Subcutaneous abdominal adipose tissue (tissue), 5 donors: ENCODE measurements around the gene HPX.

Source experiments
- H3K27ac ChIP-seq: one replicate; pipeline ENCODE4 v1.7.0; 2013; ENCODE audit warnings: low read depth, mild to moderate bottlenecking, inconsistent platforms, low read length, moderate library complexity
- H3K27me3 ChIP-seq, 5 donors: one replicate each; pipeline ENCODE4 v1.7.0; 2013; ENCODE audit warnings: low read length in 5 of 5, inconsistent platforms in 1 of 5; ENCODE audit not compliant: control insufficient read depth in 5 of 5, insufficient read depth in 4 of 5
- H3K36me3 ChIP-seq, 5 donors: one replicate each; pipeline ENCODE4 v1.7.0; 2013; ENCODE audit warnings: low read length in 5 of 5; ENCODE audit not compliant: control insufficient read depth in 5 of 5, insufficient read depth in 5 of 5
- H3K4me1 ChIP-seq, 5 donors: one replicate each; pipeline ENCODE4 v1.7.0; 2013; ENCODE audit warnings: low read length in 5 of 5, mild to moderate bottlenecking in 3 of 5, moderate library complexity in 1 of 5; ENCODE audit not compliant: control insufficient read depth in 5 of 5, insufficient read depth in 5 of 5
- H3K4me3 ChIP-seq, 5 donors: one replicate each; pipeline ENCODE4 v1.7.0; 2013; ENCODE audit warnings: low read length in 5 of 5, low read depth in 1 of 5
- H3K9ac ChIP-seq, 5 donors: one replicate each; pipeline ENCODE4 v1.7.0; 2013; ENCODE audit warnings: low read length in 5 of 5, mild to moderate bottlenecking in 4 of 5, moderate library complexity in 3 of 5
- H3K9me3 ChIP-seq, 5 donors: one replicate each; pipeline ENCODE4 v1.7.0; 2013; ENCODE audit warnings: low read length in 5 of 5; ENCODE audit not compliant: control insufficient read depth in 5 of 5
- donor health status: healthy.
- donor health status: healthy.
- donor health status: healthy.
- donor health status: healthy.
- donor health status: healthy.

Gene HPX

GRCh38 chr11:6440906-6441358 lies at the start of gene HPX:
Gene HPX (minus strand): TSS chr11:6440987. CDS start chr11:6440963, 24 bp downstream.
- no peak within 1 kb of the TSS for H3K4me3 ChIP-seq
- no peak within 1 kb of the TSS for H3K9ac ChIP-seq
- H3K9me3 ChIP-seq = no peaks in the 10 kb centered on the region
- peaks cover 0 to 3% (median 0%) of the 10 kb centered on the region in 5 donors for H3K4me1 ChIP-seq
- H3K36me3 ChIP-seq = no peaks in the 10 kb centered on the region
- no peaks in the 10 kb centered on the region for H3K27me3 ChIP-seq
- H3K27ac ChIP-seq = no peak within 1 kb of the TSS

GRCh38 chr11:6489306-6489705 lies 48.5 kb upstream of the HPX start:
- no peaks in the 10 kb centered on the region for H3K27me3 ChIP-seq
- H3K9ac ChIP-seq = no peak overlapping the region
- peaks cover 42 to 69% (median 60%) of the 10 kb centered on the region in 5 donors for H3K36me3 ChIP-seq
- no peaks in the 10 kb centered on the region for H3K9me3 ChIP-seq
- no peak overlapping the region for H3K4me3 ChIP-seq
- no peaks in the 10 kb centered on the region for H3K4me1 ChIP-seq
- no peak overlapping the region for H3K27ac ChIP-seq

GRCh38 chr11:6488821-6489220 lies 48.0 kb upstream of the HPX start:
- Histone ChIP-seq H3K27me3 (no peaks in the 10 kb centered on the region), H3K36me3 (peaks cover 43 to 67% (median 58%) of the 10 kb centered on the region in 5 donors), H3K9ac (no peak overlapping the region), H3K4me1 (no peaks in the 10 kb centered on the region), H3K4me3 (no peak overlapping the region), H3K27ac (no peak overlapping the region), H3K9me3 (no peaks in the 10 kb centered on the region)

- no peak overlapping the region for H3K27ac ChIP-seq
- H3K9me3 ChIP-seq = no peaks in the 10 kb centered on the region
- H3K36me3 ChIP-seq = peaks cover 46 to 67% (median 55%) of the 10 kb centered on the region in 5 donors
Measured at GRCh38 chr11:6488342-6488741, 47.6 kb upstream of the HPX start.

GRCh38 chr11:6486938-6487337 lies 46.2 kb upstream of the HPX start:
- no peaks in the 10 kb centered on the region for H3K9me3 ChIP-seq
- H3K4me3 ChIP-seq = no peak overlapping the region
- no peaks in the 10 kb centered on the region for H3K27me3 ChIP-seq
- H3K9ac ChIP-seq = no peak overlapping the region
- H3K4me1 ChIP-seq = peaks cover 8 to 17% (median 9%) of the 10 kb centered on the region in 5 donors
- H3K36me3 ChIP-seq = peaks cover 40 to 69% (median 56%) of the 10 kb centered on the region in 5 donors
- no peak overlapping the region for H3K27ac ChIP-seq

More at GRCh38 chr11:6488342-6488741, 47.6 kb upstream of the HPX start:
- Histone ChIP-seq H3K9ac (no peak overlapping the region), H3K27me3 (no peaks in the 10 kb centered on the region), H3K4me1 (peaks cover 0 to 3% (median 0%) of the 10 kb centered on the region in 5 donors), H3K4me3 (no peak overlapping the region)

GRCh38 chr11:6486256-6486655 lies 45.5 kb upstream of the HPX start:
- Histone ChIP-seq H3K4me3 (no peak overlapping the region), H3K4me1 (peaks cover 11 to 21% (median 15%) of the 10 kb centered on the region in 5 donors), H3K27ac (no peak overlapping the region), H3K9me3 (no peaks in the 10 kb centered on the region), H3K36me3 (peaks cover 40 to 69% (median 56%) of the 10 kb centered on the region in 5 donors), H3K9ac (no peak overlapping the region), H3K27me3 (no peaks in the 10 kb centered on the region)

GRCh38 chr11:6485661-6486060 lies 44.9 kb upstream of the HPX start:
- Histone ChIP-seq H3K4me3 (no peak overlapping the region), H3K9ac (no peak overlapping the region), H3K36me3 (peaks cover 40 to 65% (median 56%) of the 10 kb centered on the region in 5 donors), H3K4me1 (peaks cover 12 to 24% (median 17%) of the 10 kb centered on the region in 5 donors), H3K27ac (no peak overlapping the region), H3K27me3 (no peaks in the 10 kb centered on the region), H3K9me3 (no peaks in the 10 kb centered on the region)

- Histone ChIP-seq H3K27me3 (no peaks in the 10 kb centered on the region), H3K4me3 (peak overlapping the region in 1 of 5 donors; percentile 5), H3K9ac (peak overlapping the region in 3 of 5 donors; percentile 69 to 94 (median 76)), H3K27ac (peak overlapping the region; percentile 90), H3K4me1 (peaks cover 15 to 36% (median 25%) of the 10 kb centered on the region in 5 donors), H3K9me3 (no peaks in the 10 kb centered on the region), H3K36me3 (peaks cover 38 to 57% (median 53%) of the 10 kb centered on the region in 5 donors)
Measured at GRCh38 chr11:6483015-6483414, 42.2 kb upstream of the HPX start.

GRCh38 chr11:6482441-6482840 lies 41.7 kb upstream of the HPX start:
- no peaks in the 10 kb centered on the region for H3K27me3 ChIP-seq
- peak overlapping the region; percentile 90 for H3K27ac ChIP-seq
- H3K4me3 ChIP-seq = peak overlapping the region; percentile 79 to 96 (median 87)
- H3K9ac ChIP-seq = peak overlapping the region in 4 of 5 donors; percentile 69 to 94 (median 80)
- peaks cover 33 to 59% (median 55%) of the 10 kb centered on the region in 5 donors for H3K36me3 ChIP-seq
- H3K9me3 ChIP-seq = no peaks in the 10 kb centered on the region
- H3K4me1 ChIP-seq = peaks cover 15 to 36% (median 25%) of the 10 kb centered on the region in 5 donors

GRCh38 chr11:6481924-6482275 lies 41.1 kb upstream of the HPX start:
- Histone ChIP-seq H3K9ac (peak overlapping the region; percentile 69 to 94 (median 84)), H3K27ac (peak overlapping the region; percentile 90), H3K27me3 (no peaks in the 10 kb centered on the region), H3K4me1 (peaks cover 15 to 36% (median 25%) of the 10 kb centered on the region in 5 donors), H3K4me3 (peak overlapping the region; percentile 79 to 96 (median 87)), H3K36me3 (peaks cover 28 to 63% (median 58%) of the 10 kb centered on the region in 5 donors), H3K9me3 (no peaks in the 10 kb centered on the region)
